Measurements from ENCODE around the gene ABCC3. TPM values are rescaled to one million over a fixed set of nuclear protein-coding genes. Genes with fewer than 3 reads are reported as not detected.
A peak's percentile ranks its signal among the peaks of the same experiment; 100 is the strongest.

The ABCC3 gene
- total and polyA plus RNA-seq, 4 donors = 10.3 to 46.4 (median 32.0) TPM

- peak; percentile 56 to 79 (median 61) for DNase-seq
- Histone ChIP-seq H3K36me3 (ENCODE audit: control insufficient read depth in 4 of 4, insufficient read depth in 4 of 4, low read length in 4 of 4) (no peaks in the 10 kb centered on the region), H3K4me3 (no peak overlapping the region), H3K4me1 (ENCODE audit: control insufficient read depth in 5 of 5, insufficient read depth in 5 of 5, low read length in 5 of 5) (peaks cover 3 to 47% (median 25%) of the 10 kb centered on the region in 5 donors), H3K9ac (ENCODE audit: insufficient read depth in 1 of 2, low read length in 2 of 2) (no peak overlapping the region), H3K27ac (ENCODE audit: low read depth in 1 of 2, low read length in 1 of 2) (peak overlapping the region in 1 of 2 donors; percentile 77), H3K9me3 (ENCODE audit: control insufficient read depth in 4 of 4, insufficient read depth in 3 of 4, low read length in 3 of 4) (no peaks in the 10 kb centered on the region), H3K27me3 (ENCODE audit: control insufficient read depth in 3 of 3, insufficient read depth in 3 of 3, low read length in 2 of 3) (no peaks in the 10 kb centered on the region)
- WGBS, 2 donors = 30 to 34% methylated on average over 8 to 9 of the region's 9 CpGs
- TF ChIP-seq, protein P1, sequence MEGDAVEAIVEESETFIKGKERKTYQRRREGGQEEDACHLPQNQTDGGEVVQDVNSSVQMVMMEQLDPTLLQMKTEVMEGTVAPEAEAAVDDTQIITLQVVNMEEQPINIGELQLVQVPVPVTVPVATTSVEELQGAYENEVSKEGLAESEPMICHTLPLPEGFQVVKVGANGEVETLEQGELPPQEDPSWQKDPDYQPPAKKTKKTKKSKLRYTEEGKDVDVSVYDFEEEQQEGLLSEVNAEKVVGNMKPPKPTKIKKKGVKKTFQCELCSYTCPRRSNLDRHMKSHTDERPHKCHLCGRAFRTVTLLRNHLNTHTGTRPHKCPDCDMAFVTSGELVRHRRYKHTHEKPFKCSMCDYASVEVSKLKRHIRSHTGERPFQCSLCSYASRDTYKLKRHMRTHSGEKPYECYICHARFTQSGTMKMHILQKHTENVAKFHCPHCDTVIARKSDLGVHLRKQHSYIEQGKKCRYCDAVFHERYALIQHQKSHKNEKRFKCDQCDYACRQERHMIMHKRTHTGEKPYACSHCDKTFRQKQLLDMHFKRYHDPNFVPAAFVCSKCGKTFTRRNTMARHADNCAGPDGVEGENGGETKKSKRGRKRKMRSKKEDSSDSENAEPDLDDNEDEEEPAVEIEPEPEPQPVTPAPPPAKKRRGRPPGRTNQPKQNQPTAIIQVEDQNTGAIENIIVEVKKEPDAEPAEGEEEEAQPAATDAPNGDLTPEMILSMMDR (IDR thresholded peaks at IDR 0.05; ENCODE audit: control extremely low read depth, extremely low read depth) = no peak
- peak; percentile 71 for ATAC-seq (ENCODE audit: insufficient read depth, low FRiP score)
These were observed 27.2 kb downstream of the ABCC3 start for GRCh38 chr17:50661795-50662391.

DNA sequence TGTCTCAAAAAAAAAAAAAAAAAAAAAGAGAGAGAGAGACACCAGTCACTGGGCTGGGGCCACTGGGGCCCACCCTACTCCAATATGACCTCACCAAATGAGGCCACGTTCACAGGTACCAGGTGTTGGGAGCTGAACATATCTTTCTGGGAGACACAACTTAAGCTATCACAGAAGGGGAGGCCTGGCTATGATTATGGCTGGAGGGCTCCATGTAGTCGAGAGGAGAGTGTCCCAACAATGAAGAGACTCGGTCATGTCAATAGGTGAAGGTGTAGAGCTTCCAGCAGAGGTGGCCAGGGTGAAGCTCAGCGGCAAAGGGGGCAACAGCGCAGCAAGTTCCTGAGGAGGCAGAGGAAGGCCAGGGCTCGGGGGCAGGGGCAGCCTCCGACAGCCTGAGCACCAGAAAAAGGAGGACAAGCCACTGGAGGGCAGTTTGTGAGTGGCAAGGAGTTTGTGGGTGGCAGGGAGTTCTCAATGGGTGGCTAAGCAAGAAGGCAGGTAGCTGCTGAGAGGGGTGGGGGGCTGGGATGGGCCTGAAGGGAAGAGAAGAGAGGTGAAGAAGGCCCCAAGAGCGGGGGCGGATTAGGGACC is 28.0 kb downstream of the ABCC3 start:
- Histone ChIP-seq H3K4me1 (ENCODE audit: control insufficient read depth in 5 of 5, insufficient read depth in 5 of 5, low read length in 5 of 5) (peaks cover 3 to 44% (median 25%) of the 10 kb centered on the region in 5 donors), H3K36me3 (ENCODE audit: control insufficient read depth in 4 of 4, insufficient read depth in 4 of 4, low read length in 4 of 4) (no peaks in the 10 kb centered on the region), H3K9ac (ENCODE audit: insufficient read depth in 1 of 2, low read length in 2 of 2) (no peak overlapping the region), H3K27me3 (ENCODE audit: control insufficient read depth in 3 of 3, insufficient read depth in 3 of 3, low read length in 2 of 3) (no peaks in the 10 kb centered on the region), H3K9me3 (ENCODE audit: control insufficient read depth in 4 of 4, insufficient read depth in 3 of 4, low read length in 3 of 4) (no peaks in the 10 kb centered on the region), H3K4me3 (no peak overlapping the region), H3K27ac (ENCODE audit: low read depth in 1 of 2, low read length in 1 of 2) (no peak overlapping the region)
- TF ChIP-seq, protein P1 (IDR thresholded peaks at IDR 0.05; ENCODE audit: control extremely low read depth, extremely low read depth) = no peak
- no peak for DNase-seq
- ATAC-seq (ENCODE audit: insufficient read depth, low FRiP score) = no peak
- WGBS, 2 donors = 93 to 96% methylated on average over 9 of the region's 9 CpGs

DNA sequence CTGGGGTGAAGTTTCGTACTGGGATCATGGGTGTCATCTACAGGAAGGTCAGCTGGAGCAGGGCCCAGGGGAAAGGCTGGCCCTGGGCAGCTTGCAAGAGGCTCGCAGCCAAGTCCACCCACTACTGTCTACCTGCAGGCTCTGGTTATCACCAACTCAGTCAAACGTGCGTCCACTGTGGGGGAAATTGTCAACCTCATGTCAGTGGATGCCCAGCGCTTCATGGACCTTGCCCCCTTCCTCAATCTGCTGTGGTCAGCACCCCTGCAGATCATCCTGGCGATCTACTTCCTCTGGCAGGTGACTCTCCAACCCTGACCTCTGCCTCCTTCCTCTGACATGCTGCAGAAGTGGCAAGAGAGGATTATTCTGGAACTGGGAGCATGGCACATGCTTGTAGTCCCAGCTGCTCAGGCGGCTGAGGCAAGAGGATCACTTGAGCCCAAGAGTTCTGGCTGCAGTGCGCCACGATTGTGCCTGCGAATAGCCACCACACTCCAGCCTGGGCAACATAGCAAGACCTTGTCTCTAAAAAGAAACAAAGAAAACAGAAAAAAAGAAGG is 29.2 kb downstream of the ABCC3 start:
- Histone ChIP-seq H3K27me3 (ENCODE audit: control insufficient read depth in 3 of 3, insufficient read depth in 3 of 3, low read length in 2 of 3) (no peaks in the 10 kb centered on the region), H3K4me1 (ENCODE audit: control insufficient read depth in 5 of 5, insufficient read depth in 5 of 5, low read length in 5 of 5) (peaks cover 3 to 35% (median 28%) of the 10 kb centered on the region in 5 donors), H3K4me3 (no peak overlapping the region), H3K9me3 (ENCODE audit: control insufficient read depth in 4 of 4, insufficient read depth in 3 of 4, low read length in 3 of 4) (no peaks in the 10 kb centered on the region), H3K27ac (ENCODE audit: low read depth in 1 of 2, low read length in 1 of 2) (no peak overlapping the region), H3K9ac (ENCODE audit: insufficient read depth in 1 of 2, low read length in 2 of 2) (no peak overlapping the region), H3K36me3 (ENCODE audit: control insufficient read depth in 4 of 4, insufficient read depth in 4 of 4, low read length in 4 of 4) (no peaks in the 10 kb centered on the region)
- DNase-seq = no peak
- TF ChIP-seq, protein P1 (IDR thresholded peaks at IDR 0.05; ENCODE audit: control extremely low read depth, extremely low read depth) = no peak
- 85 to 88% methylated on average over 10 of the region's 10 CpGs for WGBS, 2 donors
- ATAC-seq (ENCODE audit: insufficient read depth, low FRiP score) = no peak

Data from lung (tissue), 12 donors.